Stimulated activated CD8-positive, alpha-beta memory T cell treated with anti-CD3 and anti-CD28 coated beads, Interleukin-12 subunit alpha, Interleukin-12 subunit beta, amount 100 ng/mL, for 1 hour (primary cell): ENCODE results near the gene RPGRIP1L.

Experiments
- DNase-seq: peaks from one replicate; pipeline ENCODE4 v3.0.0-alpha.2; 2020; ENCODE audit warnings: low read depth

The RPGRIP1L gene

GRCh38 chr16:53651357-53651756 lies 52.3 kb downstream of the RPGRIP1L start:
- no peak for DNase-seq

- no peak for DNase-seq
Measured at GRCh38 chr16:53646506-53646905, 57.2 kb downstream of the RPGRIP1L start.

DNA sequence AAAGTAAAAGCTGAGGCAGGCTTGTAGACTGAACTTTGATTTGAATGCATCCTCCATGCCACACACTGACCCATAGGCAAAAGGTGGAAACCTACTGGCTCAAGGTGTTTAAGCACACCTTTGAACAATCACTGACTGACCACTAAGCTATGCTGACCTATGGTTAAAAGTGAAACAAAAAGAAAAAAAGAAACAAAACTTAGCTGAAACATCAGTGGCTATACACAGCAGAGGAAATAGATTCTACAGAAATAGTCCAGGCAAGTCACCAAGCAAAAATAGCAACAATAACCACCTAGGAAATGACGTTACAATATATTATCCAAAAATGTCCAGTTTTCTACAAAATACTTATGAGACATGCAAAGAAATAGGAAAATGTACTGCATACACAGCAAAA lies 60.2 kb downstream of the RPGRIP1L start:
- DNase-seq = no peak

- no peak for DNase-seq
Measured at GRCh38 chr16:53642094-53642493, 61.6 kb downstream of the RPGRIP1L start.

- no peak for DNase-seq
Measured at GRCh38 chr16:53636978-53637377, 66.7 kb downstream of the RPGRIP1L start.

- DNase-seq = no peak
Measured at GRCh38 chr16:53632526-53632925, 71.1 kb downstream of the RPGRIP1L start.

- DNase-seq = no peak
Measured at GRCh38 chr16:53631236-53632025, 72.2 kb downstream of the RPGRIP1L start.

DNA sequence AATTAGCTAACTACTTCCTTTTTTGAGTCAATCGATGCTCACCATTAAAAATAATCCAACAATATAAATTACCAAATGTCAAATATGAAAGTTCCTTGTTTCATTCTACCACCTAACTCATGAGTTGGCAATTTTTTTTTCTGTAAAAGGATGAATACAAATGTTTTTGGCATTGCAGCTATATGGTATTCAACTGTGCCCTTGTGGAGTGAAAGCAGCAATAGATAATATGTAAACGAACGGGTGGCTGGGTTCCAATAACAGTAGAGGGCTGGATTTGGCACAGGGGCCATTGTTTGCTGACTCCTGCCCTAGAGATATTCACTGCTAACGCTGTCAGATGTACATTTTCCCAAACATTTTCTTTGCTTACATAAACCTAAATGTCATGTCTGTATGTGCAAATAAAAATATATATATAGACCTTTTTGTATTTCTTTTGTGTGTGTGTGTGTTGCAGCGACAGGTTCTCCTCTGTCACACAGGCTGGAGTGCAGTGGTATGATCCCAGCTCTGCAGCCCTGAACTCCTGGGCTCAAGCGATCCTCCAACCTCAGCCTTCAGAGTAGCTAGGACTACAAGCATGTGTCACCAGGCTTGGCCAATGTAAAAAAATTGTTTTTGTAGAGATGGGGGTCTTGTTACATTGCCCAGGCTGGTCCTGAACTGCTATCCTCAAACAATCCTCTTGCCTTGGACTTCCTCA lies 73.9 kb downstream of the RPGRIP1L start:
- DNase-seq = no peak

- no peak for DNase-seq
Measured at GRCh38 chr16:53629151-53629550, 74.5 kb downstream of the RPGRIP1L start.

- no peak for DNase-seq
Measured at GRCh38 chr16:53626811-53627210, 76.8 kb downstream of the RPGRIP1L start.

DNA sequence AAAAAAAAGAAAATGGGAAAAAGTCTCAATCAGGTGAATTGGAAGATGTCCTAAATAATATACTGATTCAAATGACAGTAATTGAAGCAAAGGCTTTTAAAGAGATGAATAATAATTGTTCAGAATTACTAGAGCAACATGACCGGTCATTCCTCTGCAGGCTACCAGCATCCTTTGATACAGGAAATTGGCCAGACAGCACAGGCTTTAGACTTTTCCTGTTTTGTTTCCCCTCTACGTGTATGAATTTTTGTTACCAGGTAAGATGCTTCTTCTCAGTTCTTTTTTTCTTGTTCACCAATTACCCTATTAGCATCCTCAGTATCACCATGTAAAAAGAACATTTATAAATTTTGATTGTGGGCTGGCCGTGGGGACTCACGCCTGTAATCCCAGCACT lies 77.5 kb downstream of the RPGRIP1L start:
- DNase-seq = no peak

DNA sequence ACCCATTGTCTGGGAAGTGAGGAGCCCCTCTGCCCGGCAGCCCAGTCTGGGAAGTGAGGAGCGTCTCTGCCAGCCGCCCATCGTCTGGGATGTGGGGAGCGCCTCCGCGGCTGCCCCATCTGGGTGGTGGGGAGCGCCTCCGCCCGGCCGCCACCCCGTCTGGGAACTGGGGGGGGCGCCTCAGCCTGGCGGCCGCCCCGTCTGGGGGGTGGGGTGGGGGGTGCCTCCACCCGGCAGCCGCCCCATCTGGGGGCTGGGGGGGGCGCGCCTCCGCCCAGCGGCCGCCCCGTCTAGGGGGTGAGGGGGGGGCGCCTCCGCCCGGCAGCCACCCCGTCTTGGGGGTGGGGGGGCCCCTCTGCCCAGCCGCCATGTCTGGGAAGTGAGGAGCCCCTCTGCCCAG lies 78.4 kb downstream of the RPGRIP1L start:
- DNase-seq = no peak

- no peak for DNase-seq
Measured at GRCh38 chr16:53622315-53622714, 81.3 kb downstream of the RPGRIP1L start.

GRCh38 chr16:53620476-53620875 lies 83.2 kb downstream of the RPGRIP1L start:
- DNase-seq = no peak

DNA sequence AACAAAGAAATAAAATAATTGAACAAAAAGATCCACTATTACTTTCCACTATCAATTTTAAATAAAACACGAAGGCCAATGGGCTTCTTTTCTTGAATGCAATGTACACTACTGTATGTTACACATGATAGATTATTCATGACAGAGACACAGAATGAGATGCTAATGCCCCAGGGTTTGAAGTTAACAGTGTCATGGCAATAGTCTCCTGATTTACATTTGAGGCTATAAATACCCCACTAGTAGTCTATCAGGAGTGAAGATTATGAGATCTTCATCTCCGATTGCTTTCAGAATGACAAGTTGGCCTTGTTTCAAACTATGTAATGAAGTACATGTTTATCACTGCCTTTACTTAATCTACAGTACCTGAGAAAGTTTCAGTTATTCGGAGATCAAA lies 84.4 kb downstream of the RPGRIP1L start:
- DNase-seq = no peak

DNA sequence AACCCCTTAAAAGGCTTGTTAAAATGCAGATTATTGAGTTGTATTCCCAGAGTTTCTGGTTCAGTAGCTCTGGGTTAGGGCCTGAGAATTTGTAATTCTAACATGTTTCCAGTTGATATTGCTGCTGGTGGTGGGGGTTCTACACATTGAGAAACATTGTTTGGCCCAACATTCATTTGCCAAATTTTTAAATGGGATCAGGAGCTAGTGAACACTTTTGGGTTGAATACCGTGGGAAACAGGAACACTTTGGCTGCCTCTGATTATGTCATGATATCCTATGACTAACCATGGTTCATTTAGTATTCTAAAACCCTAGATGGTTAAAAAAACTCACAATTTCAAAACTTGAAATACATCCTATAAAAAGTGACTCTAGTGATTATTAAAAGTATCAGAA lies 89.3 kb downstream of the RPGRIP1L start:
- DNase-seq = no peak

DNA sequence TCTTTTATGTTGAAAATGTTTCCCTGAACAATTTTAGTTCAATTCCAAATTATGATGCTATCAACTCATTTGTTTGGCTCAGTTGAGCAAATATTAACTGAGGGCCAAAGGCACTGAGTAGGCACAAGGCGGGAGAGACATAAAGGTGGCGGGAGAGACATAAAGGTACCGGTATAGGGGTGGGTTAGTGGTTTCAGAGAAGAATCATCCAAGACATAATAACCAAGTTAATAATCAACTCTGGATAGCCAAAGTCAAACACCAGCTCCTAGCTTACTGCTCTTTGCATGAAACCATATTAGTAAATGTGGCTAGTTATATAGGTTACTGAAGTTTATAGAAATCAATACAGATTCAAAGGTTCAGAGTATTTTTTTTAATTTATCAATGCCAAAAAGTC lies 91.7 kb downstream of the RPGRIP1L start:
- DNase-seq = no peak

GRCh38 chr16:53611179-53611696 lies 92.4 kb downstream of the RPGRIP1L start:
- DNase-seq = no peak

- no peak for DNase-seq
Measured at GRCh38 chr16:53609536-53609935, 94.1 kb downstream of the RPGRIP1L start.

DNA sequence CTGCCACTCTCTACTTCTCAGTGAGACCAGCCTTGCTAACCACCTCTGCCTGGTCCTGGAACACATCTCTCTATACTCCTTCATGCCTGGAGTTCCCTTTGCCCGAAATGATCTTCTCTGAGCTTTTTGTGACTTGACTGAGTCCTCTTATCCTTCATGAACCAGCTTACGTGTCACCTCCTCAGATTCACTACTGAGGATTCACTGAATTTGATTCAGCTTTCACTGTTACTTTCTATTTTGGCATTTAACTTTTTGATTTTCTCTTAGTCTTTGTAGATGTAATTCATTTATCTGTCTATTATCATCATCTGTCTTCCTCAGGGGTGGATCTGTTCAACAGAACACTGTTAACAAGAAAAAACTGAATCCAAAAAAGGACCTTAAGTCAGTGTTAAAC lies 95.6 kb downstream of the RPGRIP1L start:
- no peak for DNase-seq

- no peak for DNase-seq
Measured at GRCh38 chr16:53605831-53606400, 97.7 kb downstream of the RPGRIP1L start.

DNA sequence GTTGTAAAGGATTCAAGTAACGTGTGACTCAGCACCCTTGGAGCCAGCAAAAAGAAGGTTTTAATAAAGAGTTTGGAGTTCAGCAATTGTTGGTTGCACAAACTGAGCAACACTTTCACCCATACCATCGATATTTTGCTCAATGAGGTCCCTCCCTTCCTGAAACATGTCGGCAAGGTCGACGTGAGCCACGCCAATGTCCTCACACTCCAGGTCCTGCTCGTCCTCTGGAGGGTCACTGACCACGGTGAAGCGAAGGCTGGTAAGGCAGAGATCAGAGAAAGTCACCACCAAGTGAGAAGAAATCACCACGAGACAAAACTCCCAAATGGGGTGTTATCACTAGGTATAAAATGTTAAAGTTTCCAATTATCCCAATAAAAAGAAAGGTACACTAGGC lies 98.3 kb downstream of the RPGRIP1L start:
- no peak for DNase-seq

GRCh38 chr16:53601961-53602360 lies 101.7 kb downstream of the RPGRIP1L start:
- no peak for DNase-seq
